Measurements from ENCODE around the gene CDH4.
"Not testable (repeated sequence)": the region's sequence is repeated elsewhere in the genome, so short reads cannot be mapped to it uniquely, and the experiment has no call there.

CDH4 gene

DNA sequence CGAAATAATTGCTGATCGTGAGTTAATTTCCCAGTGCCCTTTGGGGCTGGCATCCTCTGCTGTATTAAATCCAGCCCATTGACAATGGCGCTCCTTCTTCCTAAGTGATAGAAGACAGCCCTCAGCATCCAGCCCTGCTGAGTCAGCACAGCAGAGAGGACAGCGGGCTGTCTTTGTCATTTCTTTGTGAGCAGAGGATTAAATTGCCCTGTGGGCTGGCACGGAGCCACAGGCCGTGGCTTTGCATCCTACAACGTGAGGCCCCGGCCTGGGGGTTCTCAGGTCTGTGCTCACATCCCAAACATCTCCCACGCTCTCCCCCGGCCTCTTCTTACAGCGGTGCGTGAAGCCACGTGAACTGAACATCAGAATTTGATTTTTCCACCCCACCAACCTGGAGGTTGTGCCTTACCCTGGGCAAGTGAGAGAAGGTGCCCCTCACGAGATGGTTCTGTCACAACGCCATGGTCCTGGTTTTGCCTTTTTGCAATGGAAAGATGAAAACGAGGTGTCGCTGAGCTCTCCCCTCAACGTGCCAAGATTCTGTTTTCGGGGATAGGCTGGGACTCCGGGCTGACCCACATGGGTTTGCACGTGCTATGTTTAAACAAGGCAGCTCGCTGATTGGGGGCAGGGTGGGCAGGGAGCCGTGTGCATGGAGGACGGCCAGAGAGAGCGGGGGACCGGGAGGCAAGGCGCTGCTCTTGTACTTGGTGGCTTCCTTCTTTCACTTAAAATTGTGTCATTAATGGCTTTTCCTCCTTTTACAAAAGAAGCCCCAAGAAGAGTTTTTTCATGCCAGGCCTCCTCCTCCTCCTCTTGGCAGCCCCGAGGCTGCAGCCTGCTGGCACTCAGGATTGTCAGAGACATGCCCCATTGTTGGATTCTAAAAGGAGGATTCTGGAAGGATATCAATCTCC is 19.5 kb downstream of the CDH4 start:
- TF ChIP-seq, protein P1, sequence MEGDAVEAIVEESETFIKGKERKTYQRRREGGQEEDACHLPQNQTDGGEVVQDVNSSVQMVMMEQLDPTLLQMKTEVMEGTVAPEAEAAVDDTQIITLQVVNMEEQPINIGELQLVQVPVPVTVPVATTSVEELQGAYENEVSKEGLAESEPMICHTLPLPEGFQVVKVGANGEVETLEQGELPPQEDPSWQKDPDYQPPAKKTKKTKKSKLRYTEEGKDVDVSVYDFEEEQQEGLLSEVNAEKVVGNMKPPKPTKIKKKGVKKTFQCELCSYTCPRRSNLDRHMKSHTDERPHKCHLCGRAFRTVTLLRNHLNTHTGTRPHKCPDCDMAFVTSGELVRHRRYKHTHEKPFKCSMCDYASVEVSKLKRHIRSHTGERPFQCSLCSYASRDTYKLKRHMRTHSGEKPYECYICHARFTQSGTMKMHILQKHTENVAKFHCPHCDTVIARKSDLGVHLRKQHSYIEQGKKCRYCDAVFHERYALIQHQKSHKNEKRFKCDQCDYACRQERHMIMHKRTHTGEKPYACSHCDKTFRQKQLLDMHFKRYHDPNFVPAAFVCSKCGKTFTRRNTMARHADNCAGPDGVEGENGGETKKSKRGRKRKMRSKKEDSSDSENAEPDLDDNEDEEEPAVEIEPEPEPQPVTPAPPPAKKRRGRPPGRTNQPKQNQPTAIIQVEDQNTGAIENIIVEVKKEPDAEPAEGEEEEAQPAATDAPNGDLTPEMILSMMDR (IDR thresholded peaks at IDR 0.05) = no peak
- no peak for TF ChIP-seq ZFX (IDR thresholded peaks at IDR 0.05; ENCODE audit: borderline replicate concordance)
- H3K27ac ChIP-seq = no peak overlapping the region

DNA sequence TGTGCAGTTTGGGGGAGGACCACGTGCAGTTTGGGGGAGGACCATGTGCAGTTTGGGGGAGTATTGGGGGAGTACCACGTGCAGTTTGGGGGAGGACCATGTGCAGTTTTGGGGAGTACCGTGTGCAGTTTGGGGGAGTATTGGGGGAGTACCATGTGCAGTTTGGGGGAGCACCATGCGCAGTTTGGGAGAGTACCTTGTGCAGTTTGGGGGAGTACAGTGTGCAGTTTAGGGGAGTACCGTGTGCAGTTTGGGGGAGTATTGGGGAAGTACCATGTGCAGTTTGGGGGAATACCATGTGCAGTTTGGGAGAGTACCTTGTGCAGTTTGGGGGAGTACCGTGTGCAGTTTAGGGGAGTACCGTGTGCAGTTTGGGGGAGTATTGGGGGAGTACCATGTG is 21.0 kb downstream of the CDH4 start:
- H3K27ac ChIP-seq = not testable (repeated sequence)

DNA sequence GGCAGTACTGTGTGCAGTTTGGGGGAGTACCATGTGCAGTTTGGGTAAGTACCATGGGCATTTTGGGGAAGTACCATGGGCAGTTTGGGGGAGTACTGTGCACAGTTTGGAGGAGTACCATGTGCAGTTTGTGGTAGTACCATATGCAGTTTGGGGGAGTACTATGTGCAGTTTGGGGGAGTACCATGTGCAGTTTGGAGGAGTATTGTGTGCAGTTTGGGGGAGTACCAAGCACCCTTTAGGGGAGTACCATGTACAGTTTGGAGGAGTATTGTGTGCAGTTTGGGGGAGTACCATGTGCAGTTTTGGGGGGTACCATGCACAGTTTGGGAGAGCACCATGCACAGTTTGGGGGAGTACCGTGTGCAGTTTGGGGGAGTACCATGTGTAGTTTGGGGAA is 21.6 kb downstream of the CDH4 start:
- H3K27ac ChIP-seq = not testable (repeated sequence)

DNA sequence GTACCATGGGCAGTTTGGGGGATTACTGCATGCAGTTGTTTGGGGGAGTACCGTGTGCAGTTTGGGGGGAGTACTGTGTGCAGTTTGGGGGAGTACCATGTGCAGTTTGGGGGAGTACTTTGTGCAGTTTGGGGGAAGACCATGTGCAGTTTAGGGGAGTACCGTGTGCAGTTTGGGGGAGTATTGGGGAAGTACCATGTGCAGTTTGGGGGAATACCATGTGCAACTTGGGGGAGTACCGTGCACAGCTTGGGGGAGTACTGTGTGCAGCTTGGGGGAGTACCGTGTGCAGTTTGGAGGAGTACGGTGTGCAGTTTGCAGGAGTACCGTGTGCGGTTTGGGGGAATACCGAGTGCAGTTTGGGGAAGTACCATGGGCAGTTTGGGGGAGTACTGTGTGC is 22.3 kb downstream of the CDH4 start:
- TF ChIP-seq, protein P1 (IDR thresholded peaks at IDR 0.05) = no peak
- TF ChIP-seq ZFX (IDR thresholded peaks at IDR 0.05; ENCODE audit: borderline replicate concordance) = no peak
- no peak overlapping the region for H3K27ac ChIP-seq

DNA sequence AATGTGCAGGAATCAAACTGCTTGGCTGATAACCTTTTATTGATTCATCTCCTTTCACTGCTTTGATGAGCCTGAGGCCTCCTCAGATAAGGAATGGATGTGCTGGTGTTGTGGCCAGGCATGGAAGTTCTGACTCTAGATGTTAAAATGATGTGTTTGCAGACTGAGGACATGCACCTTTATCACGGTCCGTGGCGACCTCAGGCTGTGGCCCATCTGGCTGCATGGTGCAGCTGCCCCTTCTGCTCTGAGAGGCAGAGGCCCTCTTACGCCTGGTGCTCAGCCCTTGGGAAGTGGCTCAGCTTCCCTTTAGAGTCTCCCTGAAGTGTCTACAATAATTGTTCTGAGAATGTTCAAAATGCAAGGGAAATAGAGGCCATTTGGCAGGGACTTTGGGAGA is 26.2 kb downstream of the CDH4 start:
- no peak for TF ChIP-seq ZFX (IDR thresholded peaks at IDR 0.05; ENCODE audit: borderline replicate concordance)
- TF ChIP-seq, protein P1 (IDR thresholded peaks at IDR 0.05) = no peak
- no peak overlapping the region for H3K27ac ChIP-seq

DNA sequence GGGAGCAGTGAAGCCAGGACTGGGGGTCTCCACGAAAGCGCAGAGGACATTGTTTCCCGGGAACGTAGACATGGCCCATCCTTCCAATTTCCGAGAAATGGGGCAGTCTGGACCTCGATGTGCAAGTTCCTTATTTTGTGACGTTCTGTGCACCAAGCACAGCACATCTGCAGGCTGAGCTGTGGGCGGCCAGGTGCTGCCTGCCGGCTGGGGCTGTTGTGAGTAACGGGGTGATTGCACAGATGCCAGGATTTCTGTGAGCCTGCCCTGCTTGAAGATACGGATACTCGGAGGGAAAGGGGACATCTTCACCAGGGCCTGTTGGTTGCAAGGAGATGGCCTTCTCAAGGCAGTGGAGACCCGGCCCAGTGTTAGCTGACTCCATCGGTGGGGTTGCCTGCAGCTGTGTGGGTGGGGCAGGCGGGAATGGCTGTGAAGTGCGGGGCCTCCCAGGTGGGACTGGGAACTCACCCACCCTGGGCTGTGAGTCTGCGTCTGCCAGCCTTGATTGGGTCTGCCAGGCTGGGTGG is 27.6 kb downstream of the CDH4 start:
- no peak for TF ChIP-seq ZFX (IDR thresholded peaks at IDR 0.05; ENCODE audit: borderline replicate concordance)
- TF ChIP-seq, protein P1 (IDR thresholded peaks at IDR 0.05) = no peak
- H3K27ac ChIP-seq = no peak overlapping the region

DNA sequence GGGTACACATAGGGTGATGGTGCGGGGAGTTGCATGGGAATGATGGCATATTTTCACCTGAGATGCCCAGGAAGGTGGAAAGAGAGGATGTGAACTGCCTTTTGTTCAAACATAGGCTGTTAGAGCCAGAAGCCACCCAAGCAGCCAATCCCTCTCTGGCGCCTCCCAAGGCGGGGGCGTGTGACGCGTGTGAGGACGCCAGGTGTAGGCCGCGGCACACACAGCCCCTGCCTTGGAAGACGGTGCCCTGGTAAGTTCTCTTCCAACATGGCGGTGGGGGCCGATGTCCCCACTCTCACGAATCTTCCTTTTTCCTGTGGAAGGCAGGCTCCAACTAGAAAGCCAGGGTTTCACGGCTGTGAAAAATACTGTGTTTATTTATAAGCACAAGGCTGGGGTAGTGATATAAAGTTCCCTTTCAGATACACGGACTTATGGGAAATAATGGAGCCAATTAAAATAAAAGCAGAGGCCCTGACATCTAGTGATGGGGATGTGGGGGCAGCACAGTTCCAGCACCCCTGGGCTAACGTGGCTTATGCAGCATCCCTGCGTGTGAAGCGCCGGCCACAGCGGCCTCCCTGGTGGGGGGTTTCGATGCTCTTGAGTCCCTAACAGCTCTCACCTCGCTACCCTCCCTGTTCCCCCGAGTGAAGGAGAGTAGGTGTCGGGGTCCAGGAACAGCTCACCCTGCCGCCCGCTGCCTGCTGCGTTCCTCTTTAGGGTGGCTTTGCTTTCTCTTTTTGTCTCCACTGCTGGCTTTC is 28.3 kb downstream of the CDH4 start:
- no peak overlapping the region for H3K27ac ChIP-seq
- TF ChIP-seq ZFX (IDR thresholded peaks at IDR 0.05; ENCODE audit: borderline replicate concordance) = no peak
- TF ChIP-seq, protein P1 (IDR thresholded peaks at IDR 0.05) = no peak

DNA sequence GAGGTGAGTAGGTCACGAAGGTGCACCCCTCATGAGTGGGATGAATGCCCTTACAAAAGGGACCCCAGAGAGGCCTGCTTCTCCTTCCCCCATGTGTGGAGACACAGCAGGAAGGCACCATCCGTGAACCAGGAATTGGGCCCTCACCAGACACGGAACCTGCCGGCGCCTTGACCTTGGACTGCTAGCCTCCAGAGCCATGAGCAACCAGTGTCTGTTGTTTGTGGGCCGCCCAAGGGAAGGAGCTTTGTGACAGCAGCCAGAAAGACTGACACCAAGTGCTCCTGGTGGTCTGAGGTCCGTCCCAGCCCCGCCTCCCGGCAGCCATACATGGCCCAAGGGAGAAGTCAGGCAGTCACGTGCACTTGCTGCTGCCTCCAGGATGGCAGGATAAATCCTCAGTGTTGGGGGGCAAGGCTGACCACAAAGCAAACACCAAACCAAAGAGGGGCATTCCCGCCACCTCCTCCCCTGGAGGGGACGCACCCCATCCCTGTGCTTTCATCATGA is 29.3 kb downstream of the CDH4 start:
- TF ChIP-seq, protein P1 (IDR thresholded peaks at IDR 0.05) = no peak
- no peak for TF ChIP-seq ZFX (IDR thresholded peaks at IDR 0.05; ENCODE audit: borderline replicate concordance)
- H3K27ac ChIP-seq = no peak overlapping the region
